WTC11 (cell line): ENCODE data around the gene PNMA8B.

Source experiments
- ELF4 ChIP-seq: sonication (generic); formaldehyde crosslinking; IDR thresholded peaks from 2 replicates; pipeline ENCODE4 v1.8.1; 2022; ENCODE audit warnings: low read depth, mild to moderate bottlenecking, moderate library complexity, missing genetic modification reagents
- FOXP1 ChIP-seq: sonication (generic); formaldehyde crosslinking; IDR thresholded peaks from 2 replicates; pipeline ENCODE4 v1.8.0; 2022; ENCODE audit warnings: missing genetic modification reagents, mild to moderate bottlenecking, moderate library complexity, borderline replicate concordance
- IRF2 ChIP-seq: sonication (generic); formaldehyde crosslinking; IDR thresholded peaks from 2 replicates; pipeline ENCODE4 v1.8.0; 2022; ENCODE audit warnings: low read depth, missing genetic modification reagents, borderline replicate concordance
- NR2C2 ChIP-seq: sonication (generic); formaldehyde crosslinking; IDR thresholded peaks from 2 replicates; pipeline ENCODE4 v1.8.0; 2022; ENCODE audit warnings: mild to moderate bottlenecking, missing genetic modification reagents
- OVOL2 ChIP-seq: fragments of 250-450 bp; sonication (Bioruptor Pico); IDR thresholded peaks from 2 replicates; pipeline ENCODE4 v1.9.0; 2021; ENCODE audit warnings: mild to moderate bottlenecking, borderline replicate concordance
- TEAD4 ChIP-seq: sonication (generic); formaldehyde crosslinking; IDR thresholded peaks from 2 replicates; pipeline ENCODE4 v1.8.0; 2022; ENCODE audit warnings: mild to moderate bottlenecking, missing genetic modification reagents
- TF ChIP-seq, protein P1 (sequence below): fragments of 200-600 bp; IDR thresholded peaks from 2 replicates; pipeline ENCODE4 v1.8.0; 2022; ENCODE audit warnings: antibody characterized with exemption
- TF ChIP-seq, protein P2 (sequence below): sonication (generic); formaldehyde crosslinking; IDR thresholded peaks from 2 replicates; pipeline ENCODE4 v1.8.1; 2023; ENCODE audit warnings: mild to moderate bottlenecking, missing genetic modification reagents, moderate library complexity
- TF ChIP-seq, protein P3 (sequence below): sonication (generic); formaldehyde crosslinking; IDR thresholded peaks from 2 replicates; pipeline ENCODE4 v1.8.0; 2022; ENCODE audit warnings: mild to moderate bottlenecking, missing genetic modification reagents
- TF ChIP-seq, protein P4 (sequence below): sonication (generic); formaldehyde crosslinking; IDR thresholded peaks from 2 replicates; pipeline ENCODE4 v1.8.0; 2022; ENCODE audit warnings: mild to moderate bottlenecking, missing genetic modification reagents

DNA sequence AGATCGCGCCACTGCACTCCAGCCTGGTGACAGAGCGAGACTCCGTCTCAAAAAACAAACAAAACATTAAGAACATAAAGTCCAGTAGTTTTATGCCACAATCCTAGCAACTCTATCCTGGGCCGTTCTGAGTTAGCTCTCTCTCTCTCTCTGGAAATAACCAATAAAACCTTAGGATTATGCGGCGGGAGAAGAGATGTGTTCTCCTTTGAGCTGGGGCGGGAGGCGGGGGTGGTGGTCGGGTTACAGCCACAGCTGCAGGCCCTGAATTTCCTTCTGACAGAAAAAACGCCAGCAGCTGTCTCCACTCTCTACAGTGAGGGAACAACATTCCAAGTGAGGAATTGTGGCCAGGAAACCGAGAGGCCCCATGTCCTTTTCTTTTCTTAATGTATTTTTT lies 15.3 kb downstream of the PNMA8B start:
- TF ChIP-seq, protein P1, sequence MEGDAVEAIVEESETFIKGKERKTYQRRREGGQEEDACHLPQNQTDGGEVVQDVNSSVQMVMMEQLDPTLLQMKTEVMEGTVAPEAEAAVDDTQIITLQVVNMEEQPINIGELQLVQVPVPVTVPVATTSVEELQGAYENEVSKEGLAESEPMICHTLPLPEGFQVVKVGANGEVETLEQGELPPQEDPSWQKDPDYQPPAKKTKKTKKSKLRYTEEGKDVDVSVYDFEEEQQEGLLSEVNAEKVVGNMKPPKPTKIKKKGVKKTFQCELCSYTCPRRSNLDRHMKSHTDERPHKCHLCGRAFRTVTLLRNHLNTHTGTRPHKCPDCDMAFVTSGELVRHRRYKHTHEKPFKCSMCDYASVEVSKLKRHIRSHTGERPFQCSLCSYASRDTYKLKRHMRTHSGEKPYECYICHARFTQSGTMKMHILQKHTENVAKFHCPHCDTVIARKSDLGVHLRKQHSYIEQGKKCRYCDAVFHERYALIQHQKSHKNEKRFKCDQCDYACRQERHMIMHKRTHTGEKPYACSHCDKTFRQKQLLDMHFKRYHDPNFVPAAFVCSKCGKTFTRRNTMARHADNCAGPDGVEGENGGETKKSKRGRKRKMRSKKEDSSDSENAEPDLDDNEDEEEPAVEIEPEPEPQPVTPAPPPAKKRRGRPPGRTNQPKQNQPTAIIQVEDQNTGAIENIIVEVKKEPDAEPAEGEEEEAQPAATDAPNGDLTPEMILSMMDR, result no peak
- TF ChIP-seq IRF2, result no peak
- no peak for TF ChIP-seq OVOL2 (CRISPR knock-in tag)
- no peak for TF ChIP-seq NR2C2 (CRISPR knock-in tag)
- TF ChIP-seq, protein P2, sequence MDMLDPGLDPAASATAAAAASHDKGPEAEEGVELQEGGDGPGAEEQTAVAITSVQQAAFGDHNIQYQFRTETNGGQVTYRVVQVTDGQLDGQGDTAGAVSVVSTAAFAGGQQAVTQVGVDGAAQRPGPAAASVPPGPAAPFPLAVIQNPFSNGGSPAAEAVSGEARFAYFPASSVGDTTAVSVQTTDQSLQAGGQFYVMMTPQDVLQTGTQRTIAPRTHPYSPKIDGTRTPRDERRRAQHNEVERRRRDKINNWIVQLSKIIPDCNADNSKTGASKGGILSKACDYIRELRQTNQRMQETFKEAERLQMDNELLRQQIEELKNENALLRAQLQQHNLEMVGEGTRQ, result no peak
- TF ChIP-seq, protein P3, sequence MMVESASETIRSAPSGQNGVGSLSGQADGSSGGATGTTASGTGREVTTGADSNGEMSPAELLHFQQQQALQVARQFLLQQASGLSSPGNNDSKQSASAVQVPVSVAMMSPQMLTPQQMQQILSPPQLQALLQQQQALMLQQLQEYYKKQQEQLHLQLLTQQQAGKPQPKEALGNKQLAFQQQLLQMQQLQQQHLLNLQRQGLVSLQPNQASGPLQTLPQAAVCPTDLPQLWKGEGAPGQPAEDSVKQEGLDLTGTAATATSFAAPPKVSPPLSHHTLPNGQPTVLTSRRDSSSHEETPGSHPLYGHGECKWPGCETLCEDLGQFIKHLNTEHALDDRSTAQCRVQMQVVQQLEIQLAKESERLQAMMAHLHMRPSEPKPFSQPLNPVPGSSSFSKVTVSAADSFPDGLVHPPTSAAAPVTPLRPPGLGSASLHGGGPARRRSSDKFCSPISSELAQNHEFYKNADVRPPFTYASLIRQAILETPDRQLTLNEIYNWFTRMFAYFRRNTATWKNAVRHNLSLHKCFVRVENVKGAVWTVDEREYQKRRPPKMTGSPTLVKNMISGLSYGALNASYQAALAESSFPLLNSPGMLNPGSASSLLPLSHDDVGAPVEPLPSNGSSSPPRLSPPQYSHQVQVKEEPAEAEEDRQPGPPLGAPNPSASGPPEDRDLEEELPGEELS (CRISPR knock-in tag), result no peak
- TF ChIP-seq FOXP1, result no peak
- TF ChIP-seq, protein P4, sequence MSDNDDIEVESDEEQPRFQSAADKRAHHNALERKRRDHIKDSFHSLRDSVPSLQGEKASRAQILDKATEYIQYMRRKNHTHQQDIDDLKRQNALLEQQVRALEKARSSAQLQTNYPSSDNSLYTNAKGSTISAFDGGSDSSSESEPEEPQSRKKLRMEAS, result no peak
- TF ChIP-seq TEAD4 (CRISPR knock-in tag), result no peak
- TF ChIP-seq ELF4 (CRISPR knock-in tag), result no peak
